Amniotic epithelial cell (primary cell): Measurements from ENCODE around the gene PABPC1L.

Source experiments
- DNase-seq: peaks from one replicate; pipeline ENCODE4 v3.0.0-alpha.2; 2010; ENCODE audit warnings: low read depth

PABPC1L gene

DNA sequence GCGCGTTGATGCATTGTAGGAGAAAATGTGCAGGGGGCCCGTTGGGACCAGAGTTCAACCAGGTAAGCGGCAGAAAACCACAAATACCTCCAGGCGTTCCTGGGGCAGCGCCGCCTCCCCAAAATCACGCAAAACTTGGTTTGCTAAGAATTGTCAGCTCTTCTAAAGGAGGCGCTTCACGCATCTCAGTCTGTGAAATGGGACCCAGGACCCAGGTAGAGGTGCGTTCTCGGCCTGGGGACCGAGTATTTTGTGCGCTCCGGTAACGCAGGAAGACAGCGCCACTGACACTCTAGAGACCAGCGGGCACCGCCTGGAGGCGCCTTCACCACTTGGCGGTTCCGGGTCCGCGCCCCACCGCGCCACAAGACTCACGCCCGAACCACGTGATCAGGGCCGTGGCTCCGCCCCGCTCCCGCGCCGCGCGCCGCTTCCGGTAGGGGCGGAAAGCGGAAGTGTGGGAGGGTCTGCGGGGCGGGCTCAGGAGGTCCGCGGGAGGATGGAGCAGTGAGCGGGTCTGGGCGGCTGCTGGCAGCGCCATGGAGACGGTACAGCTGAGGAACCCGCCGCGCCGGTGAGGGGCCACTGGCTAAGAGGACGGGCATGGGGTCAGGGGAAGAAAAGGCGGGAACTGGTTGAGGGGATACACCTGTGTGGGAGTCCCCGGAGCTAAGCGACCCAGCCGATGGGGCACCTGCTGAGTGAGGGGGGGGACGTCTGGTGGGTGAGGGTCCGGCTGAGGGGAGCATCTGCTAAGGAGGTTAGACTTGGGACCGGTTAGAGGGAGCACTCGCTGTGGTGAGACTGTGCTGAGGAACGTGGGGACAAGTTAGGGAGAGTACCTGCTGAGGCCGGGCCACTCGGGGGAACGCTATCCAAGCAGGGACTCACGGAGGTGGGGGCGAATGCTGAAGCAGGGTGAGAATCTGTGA lies 56.4 kb downstream of the PABPC1L start, which contains the start of gene STK4:
TSS of gene STK4 (plus strand) at position 483 of the 932 bp plus-strand sequence. CDS start at position 540, 57 bp downstream.
- peak; percentile 85 for DNase-seq

DNA sequence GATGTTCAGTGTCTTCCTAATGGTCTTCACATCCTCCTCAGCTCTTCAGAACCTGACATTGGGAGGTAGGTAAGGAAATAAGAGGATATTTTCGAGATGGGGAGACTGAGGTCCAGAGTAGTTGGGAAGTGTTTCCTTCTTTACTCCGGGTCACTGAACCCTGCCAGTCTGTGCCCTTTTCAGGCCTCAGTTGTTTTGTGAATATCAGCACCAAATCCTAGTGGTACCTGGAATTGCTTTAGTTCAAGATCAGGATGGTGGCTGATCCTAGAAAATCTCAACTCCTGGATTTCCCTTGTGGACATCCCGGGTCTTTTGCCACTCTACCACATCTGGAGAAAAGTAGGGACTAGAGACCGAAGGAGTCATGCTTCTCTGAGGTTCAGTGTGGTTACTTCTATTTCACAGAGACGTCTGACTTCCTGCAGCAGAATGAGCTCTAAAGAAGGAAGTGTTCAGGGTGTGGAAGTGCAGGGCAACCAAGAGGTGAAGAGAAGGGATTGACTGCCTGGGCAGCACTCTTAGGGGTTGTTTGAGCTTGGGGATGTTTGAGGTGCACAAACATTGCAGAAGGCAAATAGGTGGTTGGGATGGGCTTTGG lies 57.4 kb downstream of the PABPC1L start:
- no peak for DNase-seq

DNA sequence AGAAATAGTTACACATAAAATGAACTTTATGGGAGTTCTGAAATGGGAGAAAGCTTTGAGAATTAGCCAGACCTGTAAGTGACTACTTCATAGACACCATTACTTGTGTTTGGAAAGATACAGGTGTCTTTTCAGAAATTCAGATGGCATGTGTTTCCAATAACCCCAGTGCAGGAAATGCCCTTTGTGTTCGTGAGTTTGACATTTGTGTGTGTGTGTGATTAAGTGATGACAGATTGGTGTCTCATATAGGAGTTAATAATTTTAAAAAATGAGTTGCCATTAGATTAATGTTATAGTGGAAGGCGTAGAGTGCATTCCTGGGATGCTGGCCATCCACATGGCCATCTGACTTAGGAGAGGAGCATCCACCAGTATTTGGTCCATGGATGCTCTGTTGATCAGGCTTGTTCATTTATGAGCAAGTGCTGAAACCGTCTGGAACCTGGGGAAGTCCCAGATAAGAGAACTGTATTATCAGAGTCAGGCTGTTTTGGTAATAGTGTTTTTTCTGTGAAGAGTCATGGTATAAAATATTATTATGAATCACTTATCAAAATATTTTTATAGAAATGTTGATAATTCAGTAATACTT lies 59.5 kb downstream of the PABPC1L start:
- no peak for DNase-seq

DNA sequence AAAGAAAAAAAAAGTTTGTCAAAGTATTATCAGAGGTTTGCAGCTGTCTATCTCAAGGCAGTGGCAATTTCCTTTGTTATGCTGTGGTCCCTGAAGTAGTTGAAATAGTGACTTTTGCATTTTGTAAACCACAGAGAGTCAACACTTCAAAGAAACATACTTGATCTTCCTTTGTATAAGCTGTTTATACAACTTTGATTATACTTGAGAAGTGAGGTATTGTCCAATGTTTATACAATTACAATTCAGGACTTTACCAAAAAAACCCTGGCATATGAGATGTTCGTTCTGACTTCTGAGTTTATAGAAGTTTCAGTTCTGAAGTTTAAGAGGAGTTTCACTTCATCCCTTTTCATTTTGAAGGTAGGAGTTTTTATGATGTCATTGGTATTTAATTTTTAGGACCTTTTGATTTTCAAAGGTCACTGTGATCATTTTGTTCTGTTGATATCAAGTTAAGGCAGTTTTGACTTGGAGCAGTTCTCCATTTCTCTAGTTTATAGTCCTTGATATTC lies 60.4 kb downstream of the PABPC1L start:
- no peak for DNase-seq

DNA sequence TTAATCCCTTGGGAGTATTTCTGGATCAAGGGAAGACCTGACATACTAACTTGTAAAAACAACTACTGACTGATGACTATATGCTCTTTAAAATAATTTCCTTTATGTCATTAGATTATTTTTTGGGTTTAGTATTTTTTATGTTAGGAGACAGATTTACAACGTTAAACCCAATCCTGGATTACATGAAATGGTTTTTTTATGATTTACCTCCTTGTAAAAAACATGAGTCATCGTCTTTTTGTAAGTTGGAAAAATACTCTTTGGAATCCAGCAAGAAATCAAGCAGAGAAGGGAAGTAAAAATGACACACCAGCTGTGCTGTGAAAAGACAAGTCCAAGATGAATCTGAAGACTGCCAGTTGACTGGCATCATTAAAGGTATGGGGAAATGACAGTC lies 63.2 kb downstream of the PABPC1L start:
- DNase-seq = peak; percentile 76

DNA sequence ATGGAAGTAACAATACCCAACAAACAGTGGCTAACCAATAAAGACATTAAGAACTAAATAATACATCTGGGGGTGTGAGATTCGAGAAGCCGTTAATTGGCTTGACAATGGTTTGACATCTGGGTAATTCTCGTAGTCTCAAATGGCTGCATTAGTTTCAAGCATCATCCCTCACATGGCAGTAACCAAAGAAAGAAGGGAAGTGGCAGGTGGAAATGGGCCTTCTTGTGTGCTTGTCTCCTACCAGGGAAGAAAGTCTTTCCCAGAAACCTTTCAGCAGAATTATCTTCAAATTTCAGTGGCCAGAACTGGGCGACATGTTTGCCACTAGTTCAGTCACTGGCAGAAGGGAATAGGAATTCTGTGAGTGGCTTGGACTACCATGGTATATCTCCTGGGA lies 66.8 kb downstream of the PABPC1L start:
- no peak for DNase-seq

DNA sequence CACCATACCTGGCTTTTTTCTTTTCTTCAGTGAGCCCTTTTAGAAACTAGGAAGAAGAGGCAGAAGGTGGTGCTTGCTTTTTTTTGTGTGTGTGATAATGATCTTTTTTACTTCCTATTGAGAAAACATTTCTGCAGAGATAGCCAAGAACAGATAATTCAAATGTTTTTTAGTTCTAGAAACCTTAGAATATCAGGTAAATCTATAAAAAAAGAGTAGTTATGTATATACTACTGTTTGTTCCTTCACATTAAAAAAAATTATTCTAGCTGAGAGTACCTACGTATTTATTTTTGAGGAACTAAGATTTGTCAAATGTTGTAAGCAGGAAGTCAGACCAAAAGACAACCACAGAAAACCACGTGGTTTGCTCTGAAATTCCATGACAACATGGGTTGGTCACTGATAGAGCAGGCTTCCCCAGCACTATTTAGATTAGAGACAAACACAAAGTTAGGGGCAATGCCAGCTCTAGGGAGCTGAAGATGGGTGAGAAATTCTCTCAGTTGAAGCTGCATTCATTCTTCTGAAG lies 69.3 kb downstream of the PABPC1L start:
- DNase-seq = peak; percentile 82

DNA sequence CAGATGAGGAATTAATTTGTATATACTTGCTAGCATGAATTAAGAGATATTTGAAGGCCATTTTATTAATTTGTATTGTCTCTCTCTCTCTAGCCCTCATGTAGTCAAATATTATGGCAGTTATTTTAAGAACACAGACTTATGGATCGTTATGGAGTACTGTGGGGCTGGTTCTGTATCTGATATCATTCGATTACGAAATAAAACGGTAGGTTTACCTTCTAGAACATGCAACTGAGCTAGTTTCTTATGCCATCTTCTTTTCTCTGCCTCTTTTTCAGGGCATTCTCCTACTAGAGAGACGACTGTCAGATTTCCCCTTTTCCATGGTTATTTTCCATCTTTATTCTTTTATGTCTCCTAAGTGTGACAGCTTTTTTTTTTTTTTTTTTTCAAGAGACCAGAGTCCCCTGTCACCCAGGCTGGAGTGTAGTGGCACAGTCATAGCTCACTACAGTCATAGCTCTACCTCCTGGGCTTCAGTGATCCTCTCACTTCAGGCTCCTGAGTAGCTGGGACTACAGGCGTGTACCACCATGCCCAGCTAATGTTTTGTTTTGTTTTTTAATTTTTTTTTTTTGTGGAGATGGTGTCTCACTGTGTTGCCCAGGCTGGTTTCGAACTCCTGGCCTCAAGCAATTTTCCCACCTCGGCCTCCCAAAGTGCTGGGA lies 72.0 kb downstream of the PABPC1L start:
- no peak for DNase-seq

DNA sequence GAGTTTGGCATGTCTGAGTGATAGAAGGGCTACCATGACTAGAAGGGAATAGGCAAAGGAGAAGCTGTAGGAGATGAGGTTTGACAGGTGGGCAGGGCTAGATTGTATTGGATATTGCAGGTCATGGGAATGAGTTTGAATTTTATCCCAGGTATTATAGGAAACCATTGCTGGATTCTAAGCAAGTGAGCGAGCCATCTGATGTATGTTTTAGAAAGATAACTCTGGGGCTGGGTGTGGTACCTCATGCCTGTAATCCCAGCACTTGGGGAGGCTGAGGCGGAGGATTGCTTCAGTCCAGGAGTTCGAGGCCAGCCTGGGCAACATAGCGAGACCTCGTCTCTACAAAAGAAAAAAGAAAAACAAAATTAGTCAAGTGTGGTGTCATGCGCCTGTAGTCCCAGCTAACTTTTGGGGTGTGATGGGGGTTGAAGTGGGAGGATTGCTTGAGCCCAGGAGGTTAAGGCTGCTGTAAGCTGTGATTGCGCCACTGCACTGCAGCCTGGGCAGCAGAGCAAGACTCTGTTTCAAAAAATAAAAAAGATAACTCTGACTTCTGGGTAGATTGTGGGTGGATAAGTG lies 73.3 kb downstream of the PABPC1L start:
- DNase-seq = no peak

DNA sequence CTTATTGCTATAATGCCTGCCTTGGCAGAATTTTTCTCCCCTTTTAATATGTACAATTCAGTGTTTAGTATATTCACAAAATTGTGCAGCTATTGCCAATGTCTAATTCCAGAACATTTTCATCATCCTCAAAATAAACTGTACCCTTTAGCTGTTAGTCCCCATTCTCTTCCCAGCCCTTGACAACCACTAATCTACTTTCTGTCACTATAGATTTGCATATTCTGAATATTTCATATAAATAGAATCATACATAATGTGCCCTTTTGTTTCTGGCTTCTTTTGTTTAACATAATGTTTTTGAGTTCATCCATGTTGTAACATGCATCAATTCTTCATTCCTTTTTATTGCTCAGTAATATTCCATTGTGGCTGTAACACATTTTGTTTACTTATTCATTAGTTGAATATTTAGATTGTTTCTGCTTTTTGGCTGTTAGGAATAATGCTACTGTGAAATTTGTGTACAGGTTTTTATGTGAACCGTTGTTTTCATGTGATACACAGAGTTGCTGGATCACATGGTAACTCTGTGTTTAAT lies 78.8 kb downstream of the PABPC1L start:
- DNase-seq = no peak
